ENCODE results near the gene RAPGEF4.
"Not testable (repeated sequence)": the region's sequence is repeated elsewhere in the genome, so short reads cannot be mapped to it uniquely, and the experiment has no call there.

Gene RAPGEF4

GRCh38 chr2:173077506-173078177 lies 342.0 kb downstream of the RAPGEF4 start:
- no peak for DNase-seq

GRCh38 chr2:173079141-173079540 lies 343.5 kb downstream of the RAPGEF4 start:
- no peak for DNase-seq

- no peak for DNase-seq
These were observed 344.6 kb downstream of the RAPGEF4 start for GRCh38 chr2:173079973-173080860.

GRCh38 chr2:173086518-173087213 lies 351.0 kb downstream of the RAPGEF4 start:
- DNase-seq, result no peak

DNA sequence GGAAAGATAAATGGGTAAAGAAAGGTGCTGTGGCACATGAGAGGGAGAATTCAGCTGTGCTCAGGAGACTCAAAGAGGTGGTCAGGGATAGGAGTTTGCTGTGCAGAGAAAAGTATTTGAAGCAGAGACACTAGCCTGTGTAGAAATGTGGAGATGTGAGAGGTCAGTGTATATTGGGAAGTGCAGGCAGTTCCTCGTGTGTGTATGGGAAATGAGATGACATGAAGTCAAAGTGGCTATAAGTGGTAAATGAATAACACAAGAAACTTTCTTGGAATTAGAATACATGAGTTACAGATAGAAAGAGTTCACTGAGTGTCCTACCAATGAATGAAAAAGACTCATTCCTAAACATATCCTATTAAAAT lies 351.6 kb downstream of the RAPGEF4 start:
- DNase-seq, result no peak

DNA sequence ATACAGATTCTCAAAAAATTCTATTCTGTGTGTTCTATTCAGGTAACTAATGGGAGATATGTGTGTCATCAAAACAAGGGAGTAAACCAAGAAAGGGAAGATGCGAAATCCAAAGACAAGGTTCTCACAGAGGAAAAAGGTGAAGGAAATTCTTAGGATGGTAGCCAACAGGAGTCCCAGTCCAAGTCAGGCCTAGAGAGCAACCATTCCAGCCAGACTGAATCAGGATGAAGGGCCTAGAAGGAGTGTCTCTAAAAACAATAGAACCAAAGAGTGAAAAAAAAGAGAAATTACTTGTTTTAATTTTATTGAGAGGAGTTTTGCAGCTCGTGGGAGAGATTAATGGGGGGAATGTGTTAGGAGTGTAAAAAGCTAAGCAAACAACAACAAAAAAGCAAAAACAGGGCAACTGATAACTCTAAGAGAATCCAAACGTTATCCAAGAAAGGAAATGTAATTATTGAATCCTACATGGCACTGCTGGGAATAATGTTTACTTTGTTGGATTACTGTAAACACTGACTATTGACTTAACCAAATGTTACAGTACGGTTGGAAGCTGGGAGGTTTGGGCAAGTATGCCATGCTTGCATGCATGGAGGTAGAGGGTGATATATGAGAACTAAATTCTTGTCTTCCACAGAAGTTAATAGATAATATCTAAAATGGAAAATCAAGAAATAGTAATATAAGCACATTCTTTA lies 352.3 kb downstream of the RAPGEF4 start:
- DNase-seq, result no peak

DNA sequence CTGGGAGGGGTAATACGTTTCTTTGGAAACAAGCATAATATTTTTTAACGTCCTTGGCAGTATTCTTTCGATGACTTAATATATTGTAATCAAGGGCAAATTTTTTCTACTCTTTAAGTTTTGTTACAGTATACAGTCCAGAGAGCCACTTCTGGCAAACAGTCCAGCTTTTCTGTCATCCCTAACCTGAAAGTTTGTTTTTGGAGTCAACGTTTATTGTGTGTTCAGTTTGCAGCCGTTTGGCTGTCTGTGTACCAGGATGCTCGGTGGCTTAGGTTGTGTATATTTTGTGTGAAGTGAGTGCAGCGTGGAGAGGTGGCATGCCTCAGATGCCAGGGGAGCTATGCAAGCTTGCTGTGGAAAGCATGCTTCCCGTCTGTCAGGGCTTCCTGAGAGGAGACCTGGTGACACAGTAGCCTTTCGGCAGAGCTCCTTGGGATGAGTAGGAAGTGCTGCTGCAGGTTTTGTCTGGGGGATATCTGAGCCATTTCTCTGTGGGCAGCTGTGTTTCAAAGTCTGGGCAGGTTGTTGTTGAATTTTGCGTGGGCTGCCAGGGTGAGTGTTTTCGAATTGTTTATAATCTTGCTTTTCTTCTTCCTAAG lies 354.7 kb downstream of the RAPGEF4 start:
- DNase-seq, result no peak

DNA sequence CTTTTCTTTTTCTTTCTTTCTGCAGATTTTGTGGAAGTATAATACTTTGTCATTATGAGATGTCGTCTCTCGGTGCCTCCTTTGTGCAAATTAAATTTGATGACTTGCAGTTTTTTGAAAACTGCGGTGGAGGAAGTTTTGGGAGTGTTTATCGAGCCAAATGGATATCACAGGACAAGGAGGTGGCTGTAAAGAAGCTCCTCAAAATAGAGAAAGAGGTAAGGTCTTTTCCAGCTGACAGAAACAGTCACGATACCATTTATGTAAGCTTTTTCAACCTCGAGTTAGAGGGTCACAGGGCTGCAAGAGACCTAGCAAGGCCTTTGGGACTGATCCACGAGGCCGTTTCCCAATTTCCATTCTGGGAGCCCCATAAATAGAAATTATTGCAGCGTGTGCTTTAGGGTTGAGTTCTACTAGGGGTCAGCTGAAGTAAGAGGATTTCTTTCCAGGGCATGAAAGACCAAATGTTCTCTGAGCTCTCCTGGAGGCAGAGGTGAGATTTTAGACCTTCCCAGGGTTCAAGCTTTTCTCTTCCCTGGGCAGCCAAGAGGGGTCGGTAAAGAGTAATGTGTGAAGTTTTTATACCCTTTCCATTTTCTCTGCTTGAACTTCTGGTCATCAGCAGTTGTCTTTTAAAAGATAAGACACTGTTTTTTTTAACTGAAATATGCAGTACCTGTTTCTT lies 355.5 kb downstream of the RAPGEF4 start:
- no peak for DNase-seq

DNA sequence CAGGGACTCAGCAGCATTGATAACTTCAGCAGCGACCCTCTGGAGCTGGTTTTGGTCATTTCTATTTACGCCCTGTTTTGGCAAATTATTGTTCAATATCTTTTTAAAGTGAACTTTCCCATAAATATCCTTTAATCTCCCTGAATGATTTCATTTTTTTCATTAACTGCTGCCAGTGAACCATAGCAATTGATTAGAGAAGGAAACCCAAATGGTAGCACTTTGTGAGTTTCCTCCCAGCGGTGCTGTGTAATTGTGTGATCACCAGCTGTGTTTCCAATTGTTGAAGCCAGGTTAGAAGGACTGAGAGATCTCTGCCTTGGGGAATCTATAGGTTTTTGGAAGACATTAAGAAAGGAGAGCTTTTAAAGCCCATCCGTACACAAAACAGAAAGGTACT lies 356.3 kb downstream of the RAPGEF4 start:
- DNase-seq, result no peak

DNA sequence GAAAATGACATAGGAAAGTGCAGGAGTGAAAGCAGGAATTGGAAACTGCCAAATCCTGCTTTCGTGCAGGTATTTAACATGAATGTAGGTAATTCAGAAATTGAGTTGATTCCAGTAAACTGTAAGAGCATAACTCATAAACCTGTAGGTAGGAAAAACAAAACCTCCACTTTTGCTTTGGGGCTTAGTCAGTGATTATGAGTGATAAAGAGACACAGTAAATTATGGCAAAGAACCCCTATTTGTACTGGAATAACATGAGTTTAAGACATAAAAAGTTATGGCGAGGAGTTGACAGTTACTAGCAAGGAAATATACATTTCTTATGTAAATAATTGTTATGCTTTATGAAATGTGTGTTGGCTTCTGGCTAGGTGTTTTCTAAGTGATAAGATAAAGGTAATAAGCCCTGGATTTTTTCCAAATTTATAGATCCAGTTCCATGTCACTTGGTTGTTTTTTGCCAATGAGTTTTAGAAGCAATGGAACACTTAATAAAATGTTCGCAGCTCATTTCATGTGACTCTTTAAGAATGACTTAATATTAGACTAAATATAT lies 357.3 kb downstream of the RAPGEF4 start:
- DNase-seq, result no peak

GRCh38 chr2:173093617-173094016 lies 358.0 kb downstream of the RAPGEF4 start:
- not testable (repeated sequence) for DNase-seq

- DNase-seq, result no peak
These were observed 359.1 kb downstream of the RAPGEF4 start for GRCh38 chr2:173094731-173095130.

DNA sequence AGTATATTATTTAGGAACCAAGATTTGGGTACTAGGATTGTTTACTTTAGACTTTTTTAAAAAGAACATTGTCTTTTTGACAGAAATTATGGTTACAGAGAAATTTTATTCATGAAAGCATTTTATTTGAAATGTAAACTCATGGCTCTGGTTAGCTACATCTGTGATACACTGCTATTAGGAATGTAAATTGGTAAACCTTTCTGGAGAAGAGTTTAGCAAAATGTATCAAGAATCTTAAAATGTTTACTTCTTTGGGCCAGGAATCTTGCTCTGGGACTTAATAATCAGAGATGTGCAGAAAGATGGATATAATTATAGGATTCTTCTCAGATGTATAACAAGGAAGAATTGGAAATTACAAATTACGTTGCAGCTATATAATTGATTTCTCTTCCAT lies 359.7 kb downstream of the RAPGEF4 start:
- DNase-seq, result no peak

DNA sequence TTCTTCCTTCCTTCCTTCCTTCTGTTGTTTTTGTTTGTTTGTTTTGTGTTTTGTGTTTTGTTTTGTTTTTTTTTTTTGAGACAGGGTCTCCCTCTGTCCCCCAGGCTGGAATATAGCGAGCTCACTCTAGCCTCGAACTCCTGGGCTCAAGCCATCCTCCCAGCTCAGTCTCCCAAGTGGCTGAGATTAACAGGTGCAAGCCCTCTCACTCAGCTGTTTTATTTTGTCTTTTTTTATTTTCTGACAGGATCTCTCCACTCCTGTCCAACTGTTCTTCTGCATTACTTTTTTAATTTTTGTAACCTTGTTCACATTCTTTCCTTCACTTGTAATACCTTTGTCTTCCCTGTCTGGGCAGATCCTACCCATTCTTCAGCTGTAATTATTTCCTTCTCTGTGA lies 363.6 kb downstream of the RAPGEF4 start:
- no peak for DNase-seq

DNA sequence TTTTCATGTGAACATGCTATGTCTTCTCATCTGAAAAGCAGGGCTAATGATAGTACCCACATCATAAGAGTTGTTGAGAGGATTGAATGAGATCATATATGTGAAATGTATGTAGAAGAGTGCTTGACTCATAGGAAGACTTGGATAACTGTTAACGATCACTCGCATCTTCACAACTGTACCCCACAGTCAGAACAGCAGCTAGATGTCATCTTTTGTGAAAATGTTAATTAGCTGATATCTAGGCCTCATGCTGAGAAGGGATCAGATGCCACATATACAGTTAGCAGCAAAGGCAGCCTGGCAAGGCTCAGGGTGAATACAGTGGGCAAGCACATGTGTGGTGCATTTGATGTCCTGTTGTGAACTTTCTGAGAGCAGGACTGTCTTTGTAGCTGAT lies 364.2 kb downstream of the RAPGEF4 start:
- no peak for DNase-seq

DNA sequence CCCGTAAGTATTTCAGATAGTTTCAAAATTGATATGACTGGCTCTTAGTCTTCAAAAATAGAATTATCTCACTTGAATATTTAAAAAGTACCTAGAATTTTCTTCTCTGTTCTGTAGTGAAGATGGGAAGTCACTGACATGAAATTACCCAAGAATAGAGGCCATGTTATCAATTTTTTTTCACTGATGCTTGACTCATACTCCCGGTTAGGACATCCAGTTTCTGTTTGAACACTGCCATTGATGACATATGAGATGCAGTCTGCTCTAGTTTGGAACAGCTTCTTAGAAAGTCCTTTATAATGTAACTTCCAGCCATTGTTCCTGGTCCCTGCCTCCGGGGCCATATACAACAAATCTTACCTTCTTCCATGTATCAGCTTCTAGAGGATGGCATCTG lies 366.0 kb downstream of the RAPGEF4 start:
- DNase-seq, result no peak

Data from midbrain (tissue), 1 donor.